Heart left ventricle (tissue), 16 donors: Measurements from ENCODE around the gene MYH10. TPM values are rescaled to one million over a fixed set of nuclear protein-coding genes. Genes with fewer than 3 reads are reported as not detected.

Source experiments
- ATAC-seq, 4 donors: fragments of 200-7000 bp; cut with Tn5 transposase; one replicate each; pipeline ENCODE4 v1.9.1; 2020 to 2022; ENCODE audit warnings: moderate library complexity in 4 of 4, mild to moderate bottlenecking in 3 of 4, moderate number of reproducible peaks in 1 of 4
- DNase-seq, 5 donors: peaks; one replicate each; pipeline ENCODE4 v3.0.0-alpha.2; 2020
- H3K27ac ChIP-seq, 12 donors: fragments of 200-600 bp; sonication (generic) in 4 of 12; one replicate each; pipeline versions ENCODE4 v1.5.0 to v1.8.0; 2016 to 2022; ENCODE audit warnings: mild to moderate bottlenecking in 2 of 12
- H3K27me3 ChIP-seq, 9 donors: fragments of 200-600 bp; sonication (generic) in 2 of 9; one replicate each; pipeline versions ENCODE4 v1.5.1 to v1.8.0; 2016 to 2022; ENCODE audit warnings: mild to moderate bottlenecking in 3 of 9
- H3K36me3 ChIP-seq, 9 donors: fragments of 200-600 bp; sonication (generic) in 2 of 9; one replicate each; pipeline versions ENCODE4 v1.5.0 to v1.8.0; 2018 to 2022; ENCODE audit warnings: mild to moderate bottlenecking in 2 of 9
- H3K4me1 ChIP-seq, 12 donors: fragments of 200-600 bp; sonication (generic) in 4 of 12; one replicate each; pipeline versions ENCODE4 v1.5.0 to v1.8.0; 2016 to 2022; ENCODE audit warnings: mild to moderate bottlenecking in 3 of 12
- H3K4me3 ChIP-seq, 12 donors: fragments of 200-600 bp; sonication (generic) in 4 of 12; one replicate each; pipeline versions ENCODE4 v1.5.0 to v1.8.0; 2017 to 2022; ENCODE audit warnings: mild to moderate bottlenecking in 9 of 12, moderate library complexity in 4 of 12
- H3K9me3 ChIP-seq, 12 donors: fragments of 200-600 bp; sonication (generic) in 4 of 12; one replicate each; pipeline versions ENCODE4 v1.5.0 to v1.8.0; 2016 to 2022; ENCODE audit warnings: mild to moderate bottlenecking in 1 of 12
- CTCF ChIP-seq, 12 donors: fragments of 200-600 bp; sonication (generic) in 4 of 12; IDR thresholded peaks; one replicate each; pipeline versions ENCODE4 v1.5.0 to v1.8.0; 2018 to 2022; ENCODE audit warnings: antibody characterized with exemption in 12 of 12, mild to moderate bottlenecking in 5 of 12
- POLR2A ChIP-seq, 2 donors: fragments of 450-650 bp; IDR thresholded peaks; one replicate each; pipeline ENCODE4 v1.6.1; 2017; ENCODE audit warnings: antibody characterized with exemption in 2 of 2, mild to moderate bottlenecking in 2 of 2, moderate library complexity in 2 of 2
- WGBS, 4 donors: extraction: QIAGEN DNeasy Blood & Tissue Kit in 2 of 4; methylation state at CpG; one replicate each; pipeline versions ENCODE4 v1.1.5 to v1.1.7; 2013 to 2018; 5-methylcytosine and 5-hydroxymethylcytosine counted together
- intact Hi-C, 10 donors: fragments of 100-400 bp; cut with DNase I; formaldehyde crosslinking; loops; one replicate each; pipeline versions ENCODE4 v1.11.1 to v1.14.2; 2022
- polyA plus RNA-seq, 2 donors: library from polyadenylated mRNA; stranded (reverse); fragments of 200-250 nt; gene quantifications; one replicate each; pipeline ENCODE4 v1.2.3, GENCODE V29; 2013
- total RNA-seq, 9 donors: library from RNA; depleted of rRNA in 2 of 9; stranded (reverse); fragments of >200 nt in 2 of 9; fragmentation: NEBNext Ultra II Directional in 3 of 9; extraction: Animal tissue kit (Norgen Biotek cat#: 25700) in 3 of 9; gene quantifications; one replicate each; pipeline versions ENCODE4 v1.1.0 to v1.2.4, GENCODE V29; 2016 to 2023
- donor health status: ischemic (EF 13 %, LVEDD 7.1; RV severe dilation, severe dysfunction).
- donor health status: healthy with polysubstance abuse.
- donor health status: DM: no; HTN: yes; CAD: no.
- donor health status: DM: no; HTN: no; CAD: no.
- donor health status: ischemic (EF 25% LVEDD 6.9; RV normal size, moderate dysfunction).
- donor health status: ischemic (EF 25% LVEDD 5.7; RV mildly dilated, moderate dysfunction).
- donor health status: healthy.
- donor health status: DM: yes; HTN: yes; CAD: no.
- donor health status: ischemic (EF 35%, LVEDD 5.7; RV mildly dilated, moderate dysfunction).
- donor health status: nonischemic (EF 11% LVEDD 7.7; RV severe dilation, severe dysfunction).
- donor health status: DM: yes; HTN: yes; CAD: no.
- donor health status: PGD.
- donor health status: ischemic (EF 29% LVEDD 5.4; RV normal size, mild dysfunction).
- donor health status: nonischemic (EF 23%, LVEDD 6.1; RV moderate dilation, normal function).

Gene MYH10
- total and polyA plus RNA-seq, 11 donors = 10.6 to 62.1 (median 35.2) TPM

- Histone ChIP-seq H3K4me1 (peaks cover 0 to 4% (median 0%) of the 10 kb centered on the region in 12 donors), H3K9me3 (peaks cover 0 to 17% (median 0%) of the 10 kb centered on the region in 12 donors), H3K27ac (no peak overlapping the region), H3K27me3 (no peaks in the 10 kb centered on the region), H3K36me3 (peaks cover 2 to 99% (median 66%) of the 10 kb centered on the region in 9 donors), H3K4me3 (no peak overlapping the region)
- DNase-seq (no peak), ATAC-seq (no peak)
- intact Hi-C loops = loop anchor here in 2 of 10 donors (5.0 kb wide), 1 partner anchor 75 kb away; no protein-coding TSS in a partner anchor
- no peak for TF ChIP-seq POLR2A (IDR thresholded peaks at IDR 0.05)
- TF ChIP-seq CTCF (IDR thresholded peaks at IDR 0.05) = no peak
- WGBS, 4 donors = 92 to 96% (median 95%) methylated on average over 5 of the region's 5 CpGs
These were observed 142.8 kb downstream of the MYH10 start for GRCh38 chr17:8487743-8488142.

- Histone ChIP-seq H3K4me3 (no peak overlapping the region), H3K36me3 (peaks cover 2 to 99% (median 66%) of the 10 kb centered on the region in 9 donors), H3K27ac (no peak overlapping the region), H3K4me1 (peaks cover 0 to 4% (median 0%) of the 10 kb centered on the region in 12 donors), H3K9me3 (peaks cover 0 to 17% (median 0%) of the 10 kb centered on the region in 12 donors), H3K27me3 (no peaks in the 10 kb centered on the region)
- 85 to 93% (median 92%) methylated on average over 19 of the region's 19 CpGs for WGBS, 4 donors
- intact Hi-C loops = loop anchor here in 2 of 10 donors (5.0 kb wide), 1 partner anchor 75 kb away; no protein-coding TSS in a partner anchor
- TF ChIP-seq CTCF (IDR thresholded peaks at IDR 0.05) (no peak), POLR2A (IDR thresholded peaks at IDR 0.05) (no peak)
- ATAC-seq = no peak
- DNase-seq = no peak
These were observed 143.3 kb downstream of the MYH10 start for GRCh38 chr17:8487130-8487645.

GRCh38 chr17:8485491-8485890 is 145.0 kb downstream of the MYH10 start:
- TF ChIP-seq CTCF (IDR thresholded peaks at IDR 0.05) = no peak
- no peak for TF ChIP-seq POLR2A (IDR thresholded peaks at IDR 0.05)
- Histone ChIP-seq H3K4me3 (no peak overlapping the region), H3K4me1 (peaks cover 0 to 4% (median 0%) of the 10 kb centered on the region in 12 donors), H3K9me3 (peaks cover 0 to 17% (median 0%) of the 10 kb centered on the region in 12 donors), H3K36me3 (peaks cover 2 to 99% (median 64%) of the 10 kb centered on the region in 9 donors), H3K27ac (no peak overlapping the region), H3K27me3 (no peaks in the 10 kb centered on the region)
- ATAC-seq (no peak), DNase-seq (no peak)
- intact Hi-C loops = loop anchor here in 2 of 10 donors (5.0 kb wide), 1 partner anchor 73 kb away; no protein-coding TSS in a partner anchor
- WGBS, 4 donors = 94 to 100% (median 97%) methylated on average over 1 of the region's 1 CpG

- Histone ChIP-seq H3K4me1 (peaks cover 0 to 14% (median 7%) of the 10 kb centered on the region in 12 donors), H3K4me3 (no peak overlapping the region), H3K9me3 (peaks cover 0 to 17% (median 0%) of the 10 kb centered on the region in 12 donors), H3K36me3 (peaks cover 2 to 100% (median 66%) of the 10 kb centered on the region in 9 donors), H3K27me3 (no peaks in the 10 kb centered on the region), H3K27ac (no peak overlapping the region)
- TF ChIP-seq POLR2A (IDR thresholded peaks at IDR 0.05) (no peak), CTCF (IDR thresholded peaks at IDR 0.05) (no peak)
- no peak for ATAC-seq
- WGBS, 4 donors = 94 to 100% (median 98%) methylated on average over 1 of the region's 1 CpG
- intact Hi-C loops = no loop called here
- DNase-seq = no peak
These were observed 146.1 kb downstream of the MYH10 start for GRCh38 chr17:8484465-8484864.
